H9 (cell line): Measurements from ENCODE around the gene TIGD1. TPM values are rescaled to one million over a fixed set of nuclear protein-coding genes. Genes with fewer than 3 reads are reported as not detected.

Source experiments
- DNase-seq: peaks from one replicate; pipeline ENCODE4 v3.0.0-alpha.2; 2017
- H2AFZ ChIP-seq: one replicate; pipeline ENCODE4 v1.6.1; 2013; ENCODE audit warnings: mild to moderate bottlenecking, low read length, control low read depth, moderate library complexity
- H2AK5ac ChIP-seq: 2 replicates; pipeline ENCODE4 v1.6.1; 2013; ENCODE audit warnings: low read length, control low read depth, mixed read lengths; ENCODE audit not compliant: insufficient read length
- H2BK120ac ChIP-seq: one replicate; pipeline ENCODE4 v1.6.1; 2013; ENCODE audit warnings: low read depth, mild to moderate bottlenecking, low read length, control low read depth, inconsistent platforms; ENCODE audit not compliant: poor library complexity, severe bottlenecking
- H2BK12ac ChIP-seq: 2 replicates; pipeline ENCODE4 v1.6.1; 2013; ENCODE audit warnings: low read length, control low read depth, mixed read lengths, low read depth; ENCODE audit not compliant: insufficient read length
- H2BK15ac ChIP-seq: 2 replicates; pipeline ENCODE4 v1.6.1; 2013; ENCODE audit warnings: low read depth, low read length, control low read depth
- H2BK20ac ChIP-seq: one replicate; pipeline ENCODE4 v1.6.1; 2013; ENCODE audit warnings: low read depth, mild to moderate bottlenecking, low read length, control low read depth, inconsistent platforms; ENCODE audit not compliant: poor library complexity, severe bottlenecking
- H2BK5ac ChIP-seq: 2 replicates; pipeline ENCODE4 v1.6.1; 2013; ENCODE audit warnings: low read length, control low read depth, mixed read lengths; ENCODE audit not compliant: insufficient read length
- H3K14ac ChIP-seq: 2 replicates; pipeline ENCODE4 v1.6.1; 2013; ENCODE audit warnings: low read length, control low read depth; ENCODE audit not compliant: insufficient read depth
- H3K18ac ChIP-seq: 2 replicates; pipeline ENCODE4 v1.6.1; 2013; ENCODE audit warnings: low read depth, mild to moderate bottlenecking, mixed read lengths, low read length, control low read depth; ENCODE audit not compliant: insufficient read length
- H3K23ac ChIP-seq: 2 replicates; pipeline ENCODE4 v1.6.1; 2013; ENCODE audit warnings: low read length, control low read depth, mixed read lengths, low read depth; ENCODE audit not compliant: insufficient read length
- H3K23me2 ChIP-seq: 2 replicates; pipeline ENCODE4 v1.6.1; 2013; ENCODE audit warnings: low read depth, mild to moderate bottlenecking, mixed read lengths, low read length, control low read depth; ENCODE audit not compliant: insufficient read length, poor library complexity, severe bottlenecking
- H3K27ac ChIP-seq: 2 replicates; pipeline ENCODE4 v1.5.1; 2013; ENCODE audit warnings: low read length, control low read depth, mixed read lengths, low read depth; ENCODE audit not compliant: insufficient read length
- H3K27me3 ChIP-seq: 2 replicates; pipeline ENCODE4 v1.6.1; 2013; ENCODE audit warnings: low read length, control low read depth, inconsistent platforms; ENCODE audit not compliant: insufficient read depth
- H3K4ac ChIP-seq: 2 replicates; pipeline ENCODE4 v1.6.1; 2013; ENCODE audit warnings: low read depth, mild to moderate bottlenecking, control low read depth, inconsistent platforms, low read length, moderate library complexity
- H3K4me1 ChIP-seq: 2 replicates; pipeline ENCODE4 v1.6.1; 2013; ENCODE audit warnings: low read length, control low read depth, inconsistent platforms; ENCODE audit not compliant: insufficient read depth
- H3K4me2 ChIP-seq: 2 replicates; pipeline ENCODE4 v1.6.1; 2013; ENCODE audit warnings: low read length, control low read depth, mixed read lengths; ENCODE audit not compliant: insufficient read length, insufficient read depth
- H3K56ac ChIP-seq: 2 replicates; pipeline ENCODE4 v1.6.1; 2013; ENCODE audit warnings: low read depth, mild to moderate bottlenecking, mixed read lengths, low read length, control low read depth; ENCODE audit not compliant: insufficient read length
- H3K79me1 ChIP-seq: 2 replicates; pipeline ENCODE4 v1.6.1; 2013; ENCODE audit warnings: low read depth, mild to moderate bottlenecking, moderate library complexity, low read length, control low read depth, inconsistent platforms; ENCODE audit not compliant: insufficient read depth, poor library complexity, severe bottlenecking
- H3K79me2 ChIP-seq: 2 replicates; pipeline ENCODE4 v1.6.1; 2013; ENCODE audit warnings: low read length, control low read depth, inconsistent platforms; ENCODE audit not compliant: insufficient read depth
- H3K9ac ChIP-seq: 2 replicates; pipeline ENCODE4 v1.6.1; 2013; ENCODE audit warnings: low read length, control low read depth, mixed read lengths; ENCODE audit not compliant: insufficient read length; ENCODE audit errors: extremely low read depth
- H3K9me3 ChIP-seq: one replicate; pipeline ENCODE4 v1.6.1; 2013; ENCODE audit warnings: low read depth, low read length, inconsistent platforms; ENCODE audit not compliant: control insufficient read depth
- H3T11ph ChIP-seq: one replicate; pipeline ENCODE4 v1.6.1; 2013; ENCODE audit warnings: mild to moderate bottlenecking, low read length, control low read depth, inconsistent platforms
- H4K20me1 ChIP-seq: one replicate; pipeline ENCODE4 v1.6.1; 2013; ENCODE audit not compliant: control insufficient read depth, insufficient read length, insufficient read depth
- H4K5ac ChIP-seq: 2 replicates; pipeline ENCODE4 v1.6.1; 2013; ENCODE audit warnings: low read depth, mild to moderate bottlenecking, mixed read lengths, low read length, control low read depth; ENCODE audit not compliant: insufficient read length
- H4K8ac ChIP-seq: replicated peaks from 2 replicates; pipeline ENCODE4 v1.6.1; 2013; ENCODE audit warnings: low read length, control low read depth, mixed read lengths, low read depth; ENCODE audit not compliant: insufficient read length
- H4K91ac ChIP-seq: 2 replicates; pipeline ENCODE4 v1.6.1; 2013; ENCODE audit warnings: low read depth, mild to moderate bottlenecking, moderate library complexity, mixed read lengths, low read length, control low read depth; ENCODE audit not compliant: insufficient read length
- H3K27ac Mint-ChIP-seq, 3 experiments: 2 replicates in 2 of 3; 3 replicates in 1 of 3; pipeline ENCODE4 v1.8.0; 2020 to 2021; ENCODE audit warnings: mixed read lengths in 3 of 3, mild to moderate bottlenecking in 1 of 3, moderate library complexity in 1 of 3
- H3K27me3 Mint-ChIP-seq: 2 replicates; pipeline ENCODE4 v1.8.0; 2021; ENCODE audit warnings: low read depth, mild to moderate bottlenecking, moderate library complexity, mixed read lengths
- H3K36me3 Mint-ChIP-seq, 3 experiments: 2 replicates in 2 of 3; 3 replicates in 1 of 3; pipeline ENCODE4 v1.8.0; 2020 to 2021; ENCODE audit warnings: low read depth in 3 of 3, mixed read lengths in 3 of 3; ENCODE audit not compliant: insufficient read depth in 1 of 3
- H3K4me1 Mint-ChIP-seq, 2 experiments: 2 replicates each; pipeline ENCODE4 v1.8.0; 2020; ENCODE audit warnings: mixed read lengths in 2 of 2
- H3K4me3 Mint-ChIP-seq, 2 experiments: 2 replicates in 1 of 2; 3 replicates in 1 of 2; pipeline ENCODE4 v1.8.0; 2020 to 2021; ENCODE audit warnings: mild to moderate bottlenecking in 2 of 2, mixed read lengths in 2 of 2, moderate library complexity in 1 of 2
- H3K9me3 Mint-ChIP-seq, 2 experiments: 2 replicates in 1 of 2; 3 replicates in 1 of 2; pipeline ENCODE4 v1.8.0; 2020; ENCODE audit warnings: mild to moderate bottlenecking in 2 of 2, mixed read lengths in 2 of 2, moderate library complexity in 1 of 2
- total RNA-seq: library from RNA; stranded (reverse); gene quantifications from 2 replicates; pipeline ENCODE4 v1.2.1, GENCODE V29; 2021
- TF ChIP-seq, protein P1 (sequence below): fragments of 200-600 bp; sonication (generic); conservative IDR thresholded peaks from 3 replicates; pipeline ENCODE4 v1.8.0; 2021; ENCODE audit warnings: antibody characterized with exemption, mild to moderate bottlenecking

Gene TIGD1
- total RNA-seq, 1 experiment from 2014 or later: 6.3 TPM

DNA sequence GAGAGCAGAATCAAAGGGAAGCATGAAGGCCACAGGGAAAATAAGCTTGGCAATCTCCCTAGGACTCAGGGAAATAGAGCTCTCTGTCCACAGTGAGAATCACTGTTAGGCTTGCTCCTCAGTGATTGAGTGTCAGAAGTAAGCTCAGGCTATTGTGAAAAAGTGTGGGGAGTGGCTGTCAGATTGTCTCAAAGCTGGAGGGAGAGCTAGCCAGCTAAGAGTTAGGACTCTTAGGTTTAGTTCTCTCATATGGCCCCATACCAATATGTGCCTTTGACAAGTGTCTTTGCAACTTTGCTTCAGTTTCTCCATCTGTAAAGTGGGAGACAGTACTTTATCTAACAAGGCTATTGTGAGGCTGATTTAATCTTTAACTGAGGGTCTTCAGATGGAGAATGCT is 17.4 kb upstream of the TIGD1 start:
- H2AFZ ChIP-seq: no peak overlapping the region
- no peaks in the 10 kb centered on the region for H3K9me3 ChIP-seq
- no peaks in the 10 kb centered on the region for H3K27me3 ChIP-seq
- H3K14ac ChIP-seq: no peak overlapping the region
- no peak overlapping the region for H3K56ac ChIP-seq
- DNase-seq: no peak
- no peak overlapping the region for H3K27ac Mint-ChIP-seq
- no peak overlapping the region for H4K5ac ChIP-seq
- H4K20me1 ChIP-seq: no peaks in the 10 kb centered on the region
- H3K4me2 ChIP-seq: no peak overlapping the region
- H3T11ph ChIP-seq: no peak overlapping the region
- no peak overlapping the region for H3K27ac ChIP-seq
- no peaks in the 10 kb centered on the region for H3K4me1 ChIP-seq
- H4K91ac ChIP-seq: no peak overlapping the region
- H3K23ac ChIP-seq: no peak overlapping the region
- no peak overlapping the region for H3K18ac ChIP-seq
- no peak overlapping the region for H2BK12ac ChIP-seq
- no peaks in the 10 kb centered on the region for H3K27me3 Mint-ChIP-seq
- no peak overlapping the region for H4K8ac ChIP-seq
- no peaks in the 10 kb centered on the region for H3K23me2 ChIP-seq
- peaks cover 42 to 87% (median 75%) of the 10 kb centered on the region in 3 experiments; a peak in 6 of 7 replicates for H3K36me3 Mint-ChIP-seq
- H2AK5ac ChIP-seq: no peak overlapping the region
- H3K9me3 Mint-ChIP-seq: no peaks in the 10 kb centered on the region
- H2BK20ac ChIP-seq: no peak overlapping the region
- no peaks in the 10 kb centered on the region for H3K79me2 ChIP-seq
- H2BK5ac ChIP-seq: no peak overlapping the region
- H2BK15ac ChIP-seq: no peak overlapping the region
- no peaks in the 10 kb centered on the region for H3K79me1 ChIP-seq
- no peak overlapping the region for H3K4ac ChIP-seq
- TF ChIP-seq, protein P1, sequence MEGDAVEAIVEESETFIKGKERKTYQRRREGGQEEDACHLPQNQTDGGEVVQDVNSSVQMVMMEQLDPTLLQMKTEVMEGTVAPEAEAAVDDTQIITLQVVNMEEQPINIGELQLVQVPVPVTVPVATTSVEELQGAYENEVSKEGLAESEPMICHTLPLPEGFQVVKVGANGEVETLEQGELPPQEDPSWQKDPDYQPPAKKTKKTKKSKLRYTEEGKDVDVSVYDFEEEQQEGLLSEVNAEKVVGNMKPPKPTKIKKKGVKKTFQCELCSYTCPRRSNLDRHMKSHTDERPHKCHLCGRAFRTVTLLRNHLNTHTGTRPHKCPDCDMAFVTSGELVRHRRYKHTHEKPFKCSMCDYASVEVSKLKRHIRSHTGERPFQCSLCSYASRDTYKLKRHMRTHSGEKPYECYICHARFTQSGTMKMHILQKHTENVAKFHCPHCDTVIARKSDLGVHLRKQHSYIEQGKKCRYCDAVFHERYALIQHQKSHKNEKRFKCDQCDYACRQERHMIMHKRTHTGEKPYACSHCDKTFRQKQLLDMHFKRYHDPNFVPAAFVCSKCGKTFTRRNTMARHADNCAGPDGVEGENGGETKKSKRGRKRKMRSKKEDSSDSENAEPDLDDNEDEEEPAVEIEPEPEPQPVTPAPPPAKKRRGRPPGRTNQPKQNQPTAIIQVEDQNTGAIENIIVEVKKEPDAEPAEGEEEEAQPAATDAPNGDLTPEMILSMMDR: no peak
- H3K9ac ChIP-seq: no peak overlapping the region
- H3K4me3 Mint-ChIP-seq: no peak overlapping the region
- H3K4me1 Mint-ChIP-seq: peaks cover 7 to 9% of the 10 kb centered on the region in 2 experiments; a peak in 3 of 4 replicates
- no peak overlapping the region for H2BK120ac ChIP-seq
